SJSA1 (cell line): ENCODE measurements around the gene OR6B3. TPM values are rescaled to one million over a fixed set of nuclear protein-coding genes. Genes with fewer than 3 reads are reported as not detected.

Source experiments
- total RNA-seq: library from RNA; depleted of rRNA; stranded (reverse); fragments of >200 nt; shearing (Covaris generic); gene quantifications from 2 replicates; pipeline ENCODE4 v1.2.3, GENCODE V29; 2014; rRNA removed

The OR6B3 gene
- total RNA-seq, 1 experiment from 2014 or later = not detected

Other genes with a start within 250 kb of the OR6B3 start
- 175 and 183 TPM in 2 replicates for gene NDUFA10, start 28.2 kb downstream of the OR6B3 start, total RNA-seq
- gene OR6B2, start 23.1 kb downstream of the OR6B3 start, total RNA-seq = not detected in 2 replicates
- 176 and 408 TPM in 2 replicates for gene COPS9, start 82.8 kb upstream of the OR6B3 start, total RNA-seq
- gene OTOS, start 87.1 kb upstream of the OR6B3 start, total RNA-seq = not detected in 2 replicates